G401 (cell line): ENCODE results near the gene ACTR5. TPM values are rescaled to one million over a fixed set of nuclear protein-coding genes. Genes with fewer than 3 reads are reported as not detected.
A peak's percentile ranks its signal among the peaks of the same experiment; 100 is the strongest.

Experiments used
- DNase-seq: peaks from one replicate; pipeline ENCODE4 v3.0.0-alpha.2; 2015; ENCODE audit warnings: low spot score
- in situ Hi-C: cut with HindIII; loops from 2 replicates; pipeline ENCODE4 v1.10.0; 2016; ENCODE audit warnings: low sequenced_read_pairs, mixed read lengths
- total RNA-seq: library from RNA; depleted of rRNA; stranded (reverse); fragments of >200 nt; shearing (Covaris generic); gene quantifications from 2 replicates; pipeline ENCODE4 v1.2.3, GENCODE V29; 2014

The ACTR5 gene
- total RNA-seq, 1 experiment from 2014 or later = 10.9 TPM

- no peak for DNase-seq
- in situ Hi-C loops = no loop called here
These were observed 20.0 kb upstream of the ACTR5 start for GRCh38 chr20:38728191-38728781.

- DNase-seq = no peak
- in situ Hi-C loops = no loop called here
These were observed 19.2 kb upstream of the ACTR5 start for GRCh38 chr20:38728911-38729642.

GRCh38 chr20:38729767-38730166, 18.5 kb upstream of the ACTR5 start:
- in situ Hi-C loops = no loop called here

GRCh38 chr20:38730167-38730988, 17.9 kb upstream of the ACTR5 start:
- in situ Hi-C loops = no loop called here
- no peak for DNase-seq

More at GRCh38 chr20:38729767-38730166, 18.5 kb upstream of the ACTR5 start:
- no peak for DNase-seq

- in situ Hi-C loops = no loop called here
- peak; percentile 46 for DNase-seq
These were observed 17.1 kb upstream of the ACTR5 start for GRCh38 chr20:38730989-38731737.

- no peak for DNase-seq
These were observed 16.5 kb upstream of the ACTR5 start for GRCh38 chr20:38731738-38732113.

GRCh38 chr20:38732981-38733380, 15.3 kb upstream of the ACTR5 start:
- in situ Hi-C loops = no loop called here
- DNase-seq = no peak

More at GRCh38 chr20:38731738-38732113, 16.5 kb upstream of the ACTR5 start:
- in situ Hi-C loops = no loop called here

- DNase-seq = no peak
- in situ Hi-C loops = no loop called here
These were observed 13.1 kb upstream of the ACTR5 start for GRCh38 chr20:38735172-38735571.

GRCh38 chr20:38737887-38738286, 10.4 kb upstream of the ACTR5 start:
- in situ Hi-C loops = no loop called here
- DNase-seq = no peak

GRCh38 chr20:38745757-38746156, 2.5 kb upstream of the ACTR5 start:
- in situ Hi-C loops = no loop called here
- DNase-seq = no peak

- in situ Hi-C loops = no loop called here
- no peak for DNase-seq
These were observed 664 bp upstream of the ACTR5 start for GRCh38 chr20:38747495-38748096.

- in situ Hi-C loops = no loop called here
- DNase-seq = peak; percentile 56
These were observed 545 bp downstream of the ACTR5 start for GRCh38 chr20:38748861-38749149.

GRCh38 chr20:38751360-38751976, 3.2 kb downstream of the ACTR5 start:
- in situ Hi-C loops = no loop called here
- peak; percentile 55 for DNase-seq

GRCh38 chr20:38752029-38752428, 3.8 kb downstream of the ACTR5 start:
- DNase-seq = no peak
- in situ Hi-C loops = no loop called here

- in situ Hi-C loops = no loop called here
- DNase-seq = no peak
These were observed 6.7 kb downstream of the ACTR5 start for GRCh38 chr20:38754924-38755323.

GRCh38 chr20:38755324-38755910, 7.2 kb downstream of the ACTR5 start:
- in situ Hi-C loops = no loop called here
- DNase-seq = no peak

GRCh38 chr20:38757145-38757775, 9.0 kb downstream of the ACTR5 start:
- in situ Hi-C loops = no loop called here
- no peak for DNase-seq

GRCh38 chr20:38759106-38759505, 10.8 kb downstream of the ACTR5 start:
- in situ Hi-C loops = no loop called here
- peak; percentile 2 for DNase-seq
